ENCODE results near the gene WDR33.

The WDR33 gene

DNA sequence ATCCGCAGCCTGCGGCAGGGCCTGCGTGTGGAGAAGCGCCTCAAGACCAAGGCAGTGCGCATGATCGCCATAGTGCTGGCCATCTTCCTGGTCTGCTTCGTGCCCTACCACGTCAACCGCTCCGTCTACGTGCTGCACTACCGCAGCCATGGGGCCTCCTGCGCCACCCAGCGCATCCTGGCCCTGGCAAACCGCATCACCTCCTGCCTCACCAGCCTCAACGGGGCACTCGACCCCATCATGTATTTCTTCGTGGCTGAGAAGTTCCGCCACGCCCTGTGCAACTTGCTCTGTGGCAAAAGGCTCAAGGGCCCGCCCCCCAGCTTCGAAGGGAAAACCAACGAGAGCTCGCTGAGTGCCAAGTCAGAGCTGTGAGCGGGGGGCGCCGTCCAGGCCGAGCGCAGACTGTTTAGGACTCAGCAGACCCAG, 159.6 kb downstream of the WDR33 start:
- H3K4me3 ChIP-seq (ENCODE audit: low read depth, low read length), result no peak overlapping the region
- TF ChIP-seq, protein P1, sequence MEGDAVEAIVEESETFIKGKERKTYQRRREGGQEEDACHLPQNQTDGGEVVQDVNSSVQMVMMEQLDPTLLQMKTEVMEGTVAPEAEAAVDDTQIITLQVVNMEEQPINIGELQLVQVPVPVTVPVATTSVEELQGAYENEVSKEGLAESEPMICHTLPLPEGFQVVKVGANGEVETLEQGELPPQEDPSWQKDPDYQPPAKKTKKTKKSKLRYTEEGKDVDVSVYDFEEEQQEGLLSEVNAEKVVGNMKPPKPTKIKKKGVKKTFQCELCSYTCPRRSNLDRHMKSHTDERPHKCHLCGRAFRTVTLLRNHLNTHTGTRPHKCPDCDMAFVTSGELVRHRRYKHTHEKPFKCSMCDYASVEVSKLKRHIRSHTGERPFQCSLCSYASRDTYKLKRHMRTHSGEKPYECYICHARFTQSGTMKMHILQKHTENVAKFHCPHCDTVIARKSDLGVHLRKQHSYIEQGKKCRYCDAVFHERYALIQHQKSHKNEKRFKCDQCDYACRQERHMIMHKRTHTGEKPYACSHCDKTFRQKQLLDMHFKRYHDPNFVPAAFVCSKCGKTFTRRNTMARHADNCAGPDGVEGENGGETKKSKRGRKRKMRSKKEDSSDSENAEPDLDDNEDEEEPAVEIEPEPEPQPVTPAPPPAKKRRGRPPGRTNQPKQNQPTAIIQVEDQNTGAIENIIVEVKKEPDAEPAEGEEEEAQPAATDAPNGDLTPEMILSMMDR (IDR thresholded peaks at IDR 0.05; ENCODE audit: low read depth, low read length, missing control alignments), result no peak
- DNase-seq (ENCODE audit: low read depth), result no peak

Data from GM12864 (cell line).